Gastrocnemius medialis (tissue), 4 donors: ENCODE data around the gene GNB5. TPM values are rescaled to one million over a fixed set of nuclear protein-coding genes. Genes with fewer than 3 reads are reported as not detected.
A peak's percentile ranks its signal among the peaks of the same experiment; 100 is the strongest.

ENCODE experiments used
- ATAC-seq, 2 donors: fragments of 150-250 bp; one replicate each; pipeline ENCODE4 v1.9.1; 2016
- DNase-seq, 2 donors: peaks; one replicate each; pipeline ENCODE4 v3.0.0-alpha.2; 2019
- H3K27ac ChIP-seq, 4 donors: fragments of 200-600 bp; sonication (generic); 1 replicate in 1 of 4; 2 replicates in 3 of 4; pipeline ENCODE4 v1.5.1; 2016 to 2018; ENCODE audit warnings: mild to moderate bottlenecking in 2 of 4, moderate library complexity in 1 of 4
- H3K27me3 ChIP-seq, 3 donors: fragments of 200-600 bp; sonication (generic) in 2 of 3; 1 replicate in 1 of 3; 2 replicates in 2 of 3; pipeline versions ENCODE4 v1.5.1 to v1.6.0; 2016 to 2019; ENCODE audit warnings: mild to moderate bottlenecking in 1 of 3, moderate library complexity in 1 of 3
- H3K36me3 ChIP-seq, 2 donors: fragments of 200-600 bp; sonication (generic) in 1 of 2; one replicate each; pipeline ENCODE4 v1.5.1; 2017 to 2018
- H3K4me1 ChIP-seq, 2 donors: fragments of 200-600 bp; sonication (generic) in 1 of 2; one replicate each; pipeline ENCODE4 v1.5.1; 2016 to 2017; ENCODE audit warnings: mild to moderate bottlenecking in 2 of 2
- H3K4me3 ChIP-seq, 4 donors: fragments of 200-600 bp; sonication (generic) in 3 of 4; 1 replicate in 1 of 4; 2 replicates in 3 of 4; pipeline ENCODE4 v1.5.1; 2016 to 2019; ENCODE audit warnings: mild to moderate bottlenecking in 2 of 4
- H3K9me3 ChIP-seq, 3 donors: fragments of 200-600 bp; sonication (generic) in 2 of 3; 1 replicate in 1 of 3; 2 replicates in 2 of 3; pipeline ENCODE4 v1.5.1; 2016 to 2019
- CTCF ChIP-seq, 5 experiments: fragments of 450-650 bp in 3 of 5; fragments of 200-600 bp in 2 of 5; sonication (generic) in 2 of 5; IDR thresholded peaks in 4 of 5; conservative IDR thresholded peaks in 1 of 5; 1 replicate in 4 of 5; 2 replicates in 1 of 5; pipeline ENCODE4 v1.5.1; 2016 to 2019; ENCODE audit warnings: antibody characterized with exemption in 5 of 5, mild to moderate bottlenecking in 3 of 5, moderate library complexity in 3 of 5
- POLR2A ChIP-seq, 2 donors: fragments of 450-650 bp; IDR thresholded peaks; one replicate each; pipeline ENCODE4 v1.6.1; 2017; ENCODE audit warnings: antibody characterized with exemption in 2 of 2, mild to moderate bottlenecking in 2 of 2, moderate library complexity in 2 of 2
- in situ Hi-C, 4 donors: fragments of 200-750 bp; cut with MboI; loops; one replicate each; pipeline versions ENCODE4 v1.15.0 to v1.8.0; 2017; ENCODE audit warnings: low sequenced_read_pairs in 4 of 4
- intact Hi-C: fragments of 100-400 bp; cut with DNase I; formaldehyde crosslinking; loops from one replicate; pipeline ENCODE4 v1.15.1; 2023; ENCODE audit warnings: low total_unique reads
- total RNA-seq, 4 donors: library from RNA; depleted of rRNA; stranded (reverse); fragments of >200 nt; gene quantifications; one replicate each; pipeline versions ENCODE4 v1.1.0 to v1.2.3, GENCODE V29; 2016

The GNB5 gene
- total RNA-seq, 4 donors from 2014 or later, result 2.9 to 4.6 (median 3.6) TPM

GRCh38 chr15:52228921-52229320, 37.7 kb upstream of the GNB5 start:
- in situ Hi-C loops, result loop anchor here in 1 of 4 donors (10.0 kb wide), 1 partner anchor 54 kb away; no protein-coding TSS in a partner anchor
- TF ChIP-seq POLR2A (IDR thresholded peaks at IDR 0.05) (no peak), CTCF (IDR thresholded peaks at IDR 0.05 in 4 of 5, conservative IDR thresholded peaks at IDR 0.05 in 1 of 5) (no peak)

GRCh38 chr15:52227456-52227855, 36.3 kb upstream of the GNB5 start:
- Histone ChIP-seq H3K27ac (no peak overlapping the region), H3K9me3 (no peaks in the 10 kb centered on the region), H3K4me3 (no peak overlapping the region), H3K4me1 (no peaks in the 10 kb centered on the region), H3K36me3 (peaks cover 0 to 3% of the 10 kb centered on the region in 2 donors), H3K27me3 (no peaks in the 10 kb centered on the region)
- DNase-seq (peak; percentile 30 to 64), ATAC-seq (peak; percentile 92 to 93)
- TF ChIP-seq CTCF (IDR thresholded peaks at IDR 0.05 in 4 of 5, conservative IDR thresholded peaks at IDR 0.05 in 1 of 5), result peak; percentile 45 to 79 (median 69)
- TF ChIP-seq POLR2A (IDR thresholded peaks at IDR 0.05), result no peak
- intact Hi-C loops (loop anchor here (2.0 to 10.0 kb wide), 2 partner anchors 45 to 343 kb away; no protein-coding TSS in a partner anchor), in situ Hi-C loops (loop anchor here in 1 of 4 donors (10.0 kb wide), 1 partner anchor 53 kb away; no protein-coding TSS in a partner anchor)

More at GRCh38 chr15:52228921-52229320, 37.7 kb upstream of the GNB5 start:
- Histone ChIP-seq H3K36me3 (peaks cover 0 to 3% of the 10 kb centered on the region in 2 donors), H3K27ac (no peak overlapping the region), H3K9me3 (no peaks in the 10 kb centered on the region), H3K4me1 (no peaks in the 10 kb centered on the region), H3K4me3 (no peak overlapping the region), H3K27me3 (no peaks in the 10 kb centered on the region)
- no peak for DNase-seq
- no peak for ATAC-seq
- intact Hi-C loops, result loop anchor here (10.0 kb wide), 1 partner anchor 344 kb away; no protein-coding TSS in a partner anchor

GRCh38 chr15:52225230-52225629, 34.0 kb upstream of the GNB5 start:
- Histone ChIP-seq H3K4me1 (no peaks in the 10 kb centered on the region), H3K36me3 (peaks cover 0 to 3% of the 10 kb centered on the region in 2 donors), H3K4me3 (no peak overlapping the region), H3K27me3 (no peaks in the 10 kb centered on the region), H3K9me3 (no peaks in the 10 kb centered on the region), H3K27ac (no peak overlapping the region)
- no peak for TF ChIP-seq POLR2A (IDR thresholded peaks at IDR 0.05)
- no peak for TF ChIP-seq CTCF (IDR thresholded peaks at IDR 0.05 in 4 of 5, conservative IDR thresholded peaks at IDR 0.05 in 1 of 5)
- DNase-seq (no peak), ATAC-seq (no peak)
- intact Hi-C loops (loop anchor here (10.0 kb wide), 1 partner anchor 340 kb away; no protein-coding TSS in a partner anchor), in situ Hi-C loops (loop anchor here in 1 of 4 donors (10.0 kb wide), 1 partner anchor 50 kb away; no protein-coding TSS in a partner anchor)

GRCh38 chr15:52224211-52224610, 33.0 kb upstream of the GNB5 start:
- ATAC-seq (no peak), DNase-seq (no peak)
- H3K36me3 ChIP-seq, result peaks cover 0 to 3% of the 10 kb centered on the region in 2 donors
- H3K9me3 ChIP-seq, result no peaks in the 10 kb centered on the region
- no peaks in the 10 kb centered on the region for H3K4me1 ChIP-seq
- H3K27me3 ChIP-seq, result no peaks in the 10 kb centered on the region
- intact Hi-C loops (loop anchor here (10.0 kb wide), 1 partner anchor 339 kb away; no protein-coding TSS in a partner anchor), in situ Hi-C loops (loop anchor here in 1 of 4 donors (10.0 kb wide), 1 partner anchor 49 kb away; no protein-coding TSS in a partner anchor)
- H3K4me3 ChIP-seq, result no peak overlapping the region
- no peak overlapping the region for H3K27ac ChIP-seq
- TF ChIP-seq CTCF (IDR thresholded peaks at IDR 0.05 in 4 of 5, conservative IDR thresholded peaks at IDR 0.05 in 1 of 5) (no peak), POLR2A (IDR thresholded peaks at IDR 0.05) (no peak)
